ENCODE data around the gene TMEM117. TPM values are rescaled to one million over a fixed set of nuclear protein-coding genes. Genes with fewer than 3 reads are reported as not detected.
"Not testable (repeated sequence)": the region's sequence is repeated elsewhere in the genome, so short reads cannot be mapped to it uniquely, and the experiment has no call there.

TMEM117 gene
- total RNA-seq, 2 experiments from 2014 or later, result 1.6 to 1.7 TPM

DNA sequence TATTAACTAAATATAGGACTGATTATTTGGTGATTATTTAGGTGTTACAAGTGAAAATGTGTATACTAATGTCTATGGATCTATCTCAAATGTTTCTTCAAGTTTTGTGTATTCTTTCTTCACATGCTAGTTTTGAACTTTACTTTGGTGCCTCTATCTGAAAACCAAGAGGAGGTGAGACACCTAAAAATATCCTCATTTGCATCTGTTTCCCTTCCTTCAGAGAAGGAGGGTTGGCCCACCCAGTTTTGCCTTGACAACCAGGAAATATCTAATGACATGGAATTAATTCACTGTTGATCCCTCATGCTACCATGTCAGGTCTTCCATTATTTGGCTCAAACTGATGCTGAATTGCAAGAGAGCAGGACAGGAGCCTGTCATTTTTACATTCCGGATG, 539.8 kb downstream of the TMEM117 start:
- DNase-seq, result no peak
- H3K9me3 Mint-ChIP-seq, result no peaks in the 10 kb centered on the region
- no peaks in the 10 kb centered on the region for H3K36me3 Mint-ChIP-seq (ENCODE audit: low read depth)
- no peaks in the 10 kb centered on the region for H3K4me1 Mint-ChIP-seq
- ChIA-PET POLR2A (no interaction called here), CTCF (no interaction called here)
- no peaks in the 10 kb centered on the region for H3K27me3 Mint-ChIP-seq
- H3K4me3 Mint-ChIP-seq, result no peak overlapping the region
- no peak overlapping the region for H3K27ac Mint-ChIP-seq

DNA sequence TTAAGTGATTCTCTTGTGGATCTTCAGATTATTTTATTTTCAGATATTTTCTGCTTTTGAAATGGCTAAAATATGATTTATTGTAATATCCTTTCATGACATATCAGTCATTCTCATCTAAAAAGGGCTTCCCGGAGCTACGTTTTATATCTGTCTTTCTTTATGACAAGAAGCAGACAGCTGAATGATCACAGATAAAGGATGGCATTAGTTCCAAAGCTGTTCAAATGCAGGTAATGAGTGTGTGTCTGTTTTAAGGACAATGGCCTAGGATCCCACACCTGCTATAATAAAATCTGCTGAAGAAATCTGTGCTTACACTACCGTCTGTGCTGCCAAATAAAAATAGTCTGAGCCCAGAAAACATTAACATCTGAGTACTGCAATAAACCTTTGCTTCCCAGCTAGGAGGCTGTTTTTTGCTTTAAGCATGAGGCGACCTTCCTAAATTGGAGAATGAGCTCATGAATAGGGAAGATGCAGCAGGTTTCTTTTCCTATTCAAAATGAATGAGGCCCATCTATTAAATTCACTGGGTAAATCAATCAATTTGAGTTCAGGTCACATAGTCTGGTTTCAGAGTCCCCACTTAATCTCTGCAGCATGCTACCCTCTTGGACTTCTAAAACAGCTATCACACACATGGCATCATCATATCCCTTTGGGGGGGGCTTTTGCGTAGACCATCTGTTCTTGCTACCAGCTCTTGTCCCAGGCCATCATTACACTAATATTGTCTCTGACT, 541.7 kb downstream of the TMEM117 start:
- Mint-ChIP-seq H3K27ac (no peak overlapping the region), H3K4me3 (no peak overlapping the region), H3K9me3 (no peaks in the 10 kb centered on the region), H3K4me1 (no peaks in the 10 kb centered on the region), H3K27me3 (no peaks in the 10 kb centered on the region), H3K36me3 (ENCODE audit: low read depth) (no peaks in the 10 kb centered on the region)
- no peak for DNase-seq
- POLR2A ChIA-PET, result no interaction called here
- CTCF ChIA-PET, result no interaction called here

DNA sequence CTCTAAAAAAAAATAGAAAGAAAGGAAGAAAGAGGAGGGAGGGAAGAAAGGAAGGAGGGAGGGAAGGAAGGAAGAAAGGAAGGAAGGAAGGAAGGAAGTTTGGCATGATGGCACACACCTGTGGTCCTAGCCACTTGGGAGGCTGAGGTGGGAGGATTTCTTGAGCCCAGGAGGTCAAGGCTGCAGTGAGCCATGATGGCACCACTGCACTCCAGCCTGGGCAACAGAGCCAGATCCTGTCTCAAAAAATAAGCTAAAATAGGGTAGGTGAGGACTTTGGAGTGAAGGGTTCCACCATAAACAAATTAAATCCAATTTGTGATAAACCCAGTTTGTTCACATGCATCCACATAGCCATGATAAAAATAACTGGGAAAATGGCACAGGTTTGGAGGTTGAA, 543.2 kb downstream of the TMEM117 start:
- H3K4me1 Mint-ChIP-seq; H3K4me3 Mint-ChIP-seq; DNase-seq; H3K27ac Mint-ChIP-seq; CTCF ChIA-PET; H3K9me3 Mint-ChIP-seq; H3K27me3 Mint-ChIP-seq; H3K36me3 Mint-ChIP-seq (ENCODE audit: low read depth); POLR2A ChIA-PET: not testable (repeated sequence)

DNA sequence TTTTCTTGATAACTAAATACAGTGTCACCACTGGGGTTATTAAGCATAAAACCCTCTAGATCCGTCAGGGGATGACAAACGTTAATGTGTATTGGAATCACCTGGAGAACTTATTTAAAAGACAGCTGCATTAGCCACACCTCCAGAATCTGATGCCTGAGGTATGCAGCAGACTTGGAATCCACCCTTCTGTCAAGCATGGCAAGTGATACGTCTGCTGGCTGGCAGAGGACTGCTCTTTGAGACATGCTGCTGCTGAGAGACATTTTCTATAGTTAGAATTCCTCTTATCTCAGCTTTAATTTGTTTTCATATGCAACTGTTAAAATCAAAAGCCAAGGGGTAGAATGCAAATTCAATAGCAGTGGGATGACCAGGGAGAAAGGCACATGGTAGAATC, 544.0 kb downstream of the TMEM117 start:
- POLR2A ChIA-PET, result no interaction called here
- no peaks in the 10 kb centered on the region for H3K9me3 Mint-ChIP-seq
- no peak overlapping the region for H3K4me3 Mint-ChIP-seq
- no peak for DNase-seq
- H3K27me3 Mint-ChIP-seq, result no peaks in the 10 kb centered on the region
- H3K4me1 Mint-ChIP-seq, result no peaks in the 10 kb centered on the region
- no peak overlapping the region for H3K27ac Mint-ChIP-seq
- no peaks in the 10 kb centered on the region for H3K36me3 Mint-ChIP-seq (ENCODE audit: low read depth)
- CTCF ChIA-PET, result no interaction called here

DNA sequence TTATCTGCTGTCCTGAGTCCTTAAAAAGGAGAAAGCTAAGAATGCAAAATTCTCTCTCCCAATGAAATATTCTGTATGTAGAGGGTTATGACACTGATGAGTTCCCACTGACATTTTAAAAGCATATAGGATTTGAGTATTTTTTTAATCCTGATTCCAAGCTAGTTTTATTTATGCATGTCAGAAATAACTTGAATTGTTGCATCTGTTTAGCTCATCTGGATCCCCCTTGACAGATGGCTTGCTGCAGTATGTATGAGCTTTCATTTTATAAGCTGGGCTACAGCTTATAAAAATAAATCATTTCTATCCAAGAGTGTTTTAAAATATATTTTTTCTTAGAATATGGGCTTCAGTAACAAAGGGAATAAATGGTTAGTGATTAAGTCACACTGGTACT, 545.0 kb downstream of the TMEM117 start:
- no peak overlapping the region for H3K27ac Mint-ChIP-seq
- DNase-seq, result no peak
- H3K27me3 Mint-ChIP-seq, result no peaks in the 10 kb centered on the region
- H3K4me3 Mint-ChIP-seq, result no peak overlapping the region
- H3K9me3 Mint-ChIP-seq, result no peaks in the 10 kb centered on the region
- H3K36me3 Mint-ChIP-seq (ENCODE audit: low read depth), result no peaks in the 10 kb centered on the region
- ChIA-PET POLR2A (no interaction called here), CTCF (no interaction called here)
- no peaks in the 10 kb centered on the region for H3K4me1 Mint-ChIP-seq

DNA sequence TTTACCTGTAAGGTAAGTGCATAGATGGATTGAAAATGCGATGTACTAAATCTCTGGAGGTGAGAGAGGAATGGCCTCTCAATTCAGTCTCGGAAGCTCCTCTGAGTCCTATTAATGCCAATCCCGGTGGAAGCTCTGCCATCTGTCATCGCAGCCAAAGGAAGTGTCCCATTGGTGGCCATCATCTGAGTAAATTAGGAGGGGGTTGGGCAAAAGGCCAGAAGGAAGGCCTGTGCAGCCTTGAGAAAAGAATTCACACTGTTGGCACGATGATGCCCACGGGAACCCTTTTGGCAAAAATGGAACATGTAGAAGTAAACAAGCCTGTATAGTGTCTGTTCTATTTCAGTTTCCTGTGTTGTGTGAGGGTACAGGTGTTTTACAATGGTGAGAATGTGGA, 545.5 kb downstream of the TMEM117 start:
- H3K27ac Mint-ChIP-seq, result no peak overlapping the region
- POLR2A ChIA-PET, result no interaction called here
- H3K27me3 Mint-ChIP-seq, result no peaks in the 10 kb centered on the region
- CTCF ChIA-PET, result no interaction called here
- no peaks in the 10 kb centered on the region for H3K36me3 Mint-ChIP-seq (ENCODE audit: low read depth)
- no peak for DNase-seq
- no peaks in the 10 kb centered on the region for H3K9me3 Mint-ChIP-seq
- no peaks in the 10 kb centered on the region for H3K4me1 Mint-ChIP-seq
- no peak overlapping the region for H3K4me3 Mint-ChIP-seq

DNA sequence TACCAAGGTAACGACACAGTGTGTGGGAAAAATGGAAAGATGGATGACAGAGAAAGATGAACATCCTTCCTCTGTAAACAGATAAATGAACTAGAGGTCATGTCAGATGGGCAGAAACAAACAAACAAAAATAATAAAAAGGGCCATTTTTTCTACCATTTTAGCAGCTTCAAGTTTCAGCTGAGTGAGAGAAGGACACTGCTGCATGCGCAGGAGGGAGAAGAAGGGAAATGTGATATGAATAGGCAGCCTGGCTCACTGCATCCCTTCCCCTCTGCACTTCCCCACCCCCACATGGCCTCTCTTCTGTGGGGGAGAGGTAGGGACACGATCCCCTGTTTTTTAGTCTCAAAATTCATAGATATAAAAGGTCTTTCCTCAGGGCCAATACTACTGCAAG, 548.3 kb downstream of the TMEM117 start:
- no peaks in the 10 kb centered on the region for H3K9me3 Mint-ChIP-seq
- no peaks in the 10 kb centered on the region for H3K27me3 Mint-ChIP-seq
- H3K36me3 Mint-ChIP-seq (ENCODE audit: low read depth), result no peaks in the 10 kb centered on the region
- no peaks in the 10 kb centered on the region for H3K4me1 Mint-ChIP-seq
- ChIA-PET CTCF (no interaction called here), POLR2A (no interaction called here)
- no peak overlapping the region for H3K27ac Mint-ChIP-seq
- H3K4me3 Mint-ChIP-seq, result no peak overlapping the region
- DNase-seq, result no peak

DNA sequence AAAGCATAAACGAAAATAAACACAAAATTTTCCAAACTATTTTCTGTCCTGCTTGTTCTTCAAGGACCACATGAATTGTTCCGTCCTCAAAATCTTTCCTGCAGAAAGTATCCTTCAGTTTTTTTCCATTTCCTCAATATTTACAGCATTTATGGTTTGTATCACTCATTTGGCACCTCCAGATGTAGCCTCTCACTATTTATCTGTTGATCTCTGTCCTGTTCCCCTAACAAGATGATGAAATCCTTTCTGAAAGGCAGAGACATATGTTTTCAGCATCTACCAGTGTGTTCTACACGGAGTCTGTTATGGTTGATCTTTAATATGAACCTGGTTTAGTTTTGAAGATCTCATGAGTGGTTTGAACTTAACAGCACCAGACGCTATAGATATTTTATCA, 550.1 kb downstream of the TMEM117 start:
- DNase-seq, result no peak
- H3K4me3 Mint-ChIP-seq, result no peak overlapping the region
- no peaks in the 10 kb centered on the region for H3K4me1 Mint-ChIP-seq
- H3K9me3 Mint-ChIP-seq, result no peaks in the 10 kb centered on the region
- H3K36me3 Mint-ChIP-seq (ENCODE audit: low read depth), result no peaks in the 10 kb centered on the region
- H3K27ac Mint-ChIP-seq, result no peak overlapping the region
- H3K27me3 Mint-ChIP-seq, result no peaks in the 10 kb centered on the region
- ChIA-PET POLR2A (no interaction called here), CTCF (no interaction called here)

DNA sequence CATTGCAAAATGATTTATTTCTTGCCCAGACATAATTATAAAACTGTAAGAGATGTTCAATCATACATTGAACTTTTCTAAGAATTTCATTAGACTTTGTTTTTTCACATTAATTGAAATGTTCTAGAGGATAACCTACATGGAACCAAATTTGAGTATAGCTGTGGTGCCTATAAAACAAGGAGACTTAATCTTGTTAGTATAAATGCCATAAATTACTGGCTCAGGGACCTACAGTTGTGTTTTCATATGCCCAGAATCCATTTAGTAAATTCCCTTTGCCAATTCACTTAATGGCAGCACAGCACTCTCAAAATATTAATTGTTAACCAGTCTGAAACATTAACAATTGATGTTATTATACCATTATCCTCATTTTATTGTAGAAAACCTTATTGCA, 551.7 kb downstream of the TMEM117 start:
- no peaks in the 10 kb centered on the region for H3K9me3 Mint-ChIP-seq
- no peak for DNase-seq
- no peaks in the 10 kb centered on the region for H3K4me1 Mint-ChIP-seq

DNA sequence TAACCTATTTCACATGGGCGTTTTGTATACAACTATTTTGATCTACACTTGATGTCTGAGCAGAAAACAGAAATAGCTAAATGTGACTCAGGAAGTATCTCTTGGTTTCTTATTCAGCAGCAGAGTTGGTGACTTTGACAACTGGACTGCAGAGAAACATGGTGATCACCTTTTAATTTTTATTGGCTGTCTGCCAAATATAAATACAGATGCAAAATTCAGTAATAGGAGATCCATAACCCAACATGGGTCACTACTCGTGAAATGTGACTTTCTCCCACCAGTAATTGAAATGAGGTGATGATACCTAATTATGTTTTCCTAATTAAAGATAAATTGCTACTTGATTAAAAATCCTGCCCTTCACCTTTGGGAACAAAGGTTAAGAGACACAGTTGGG, 553.2 kb downstream of the TMEM117 start:
- DNase-seq, result no peak
- Mint-ChIP-seq H3K4me1 (no peaks in the 10 kb centered on the region), H3K4me3 (no peak overlapping the region), H3K9me3 (no peaks in the 10 kb centered on the region), H3K36me3 (ENCODE audit: low read depth) (no peaks in the 10 kb centered on the region), H3K27ac (no peak overlapping the region), H3K27me3 (no peaks in the 10 kb centered on the region)
- ChIA-PET CTCF (no interaction called here), POLR2A (no interaction called here)

More for the DNA sequence above, 551.7 kb downstream of the TMEM117 start:
- Mint-ChIP-seq H3K27ac (no peak overlapping the region), H3K4me3 (no peak overlapping the region), H3K36me3 (ENCODE audit: low read depth) (no peaks in the 10 kb centered on the region), H3K27me3 (no peaks in the 10 kb centered on the region)
- POLR2A ChIA-PET, result no interaction called here
- CTCF ChIA-PET, result no interaction called here

DNA sequence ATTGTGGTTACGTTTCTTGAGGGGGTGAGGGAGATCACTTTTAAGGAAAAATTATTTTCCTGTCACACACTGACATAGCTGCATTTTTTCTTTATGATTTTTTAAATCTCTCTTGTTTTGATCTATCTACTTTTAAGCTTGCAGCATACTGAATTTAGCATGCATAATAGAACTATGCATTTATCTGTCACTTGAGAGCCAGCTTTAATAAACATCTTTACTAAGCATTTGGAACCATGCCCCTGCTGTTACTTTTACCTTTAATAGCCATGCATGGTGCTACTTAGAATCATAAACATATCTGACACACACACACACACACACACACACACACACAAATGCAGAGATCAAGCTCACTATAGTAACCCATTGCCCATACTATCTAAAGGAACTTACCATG, 554.0 kb downstream of the TMEM117 start:
- H3K4me3 Mint-ChIP-seq, result no peak overlapping the region
- POLR2A ChIA-PET, result no interaction called here
- no peak for DNase-seq

DNA sequence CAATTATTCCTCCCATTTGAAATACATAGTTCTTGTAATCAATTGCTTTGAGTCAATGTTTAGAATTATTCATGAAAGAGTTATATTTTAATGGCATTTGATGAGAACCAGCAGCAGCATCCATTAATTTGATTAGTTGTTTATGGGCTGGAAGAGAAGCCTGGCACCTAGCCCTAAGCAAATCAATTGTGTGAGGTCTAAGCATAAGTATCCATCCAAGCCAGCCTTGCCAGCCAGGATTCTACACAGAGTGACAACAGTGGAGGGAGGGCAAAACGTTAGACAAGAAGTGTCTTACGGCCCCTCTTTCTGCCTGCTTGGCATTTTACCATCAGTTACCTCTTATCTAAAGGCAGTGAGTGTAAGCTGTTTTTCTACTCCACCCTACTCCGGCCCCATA, 561.8 kb downstream of the TMEM117 start:
- H3K9me3 Mint-ChIP-seq, result no peaks in the 10 kb centered on the region
- CTCF ChIA-PET, result no interaction called here
- DNase-seq, result no peak
- no peaks in the 10 kb centered on the region for H3K27me3 Mint-ChIP-seq
- POLR2A ChIA-PET, result no interaction called here
- H3K4me3 Mint-ChIP-seq, result no peak overlapping the region
- no peaks in the 10 kb centered on the region for H3K4me1 Mint-ChIP-seq
- no peak overlapping the region for H3K27ac Mint-ChIP-seq
- H3K36me3 Mint-ChIP-seq (ENCODE audit: low read depth), result no peaks in the 10 kb centered on the region

More for the DNA sequence above, 554.0 kb downstream of the TMEM117 start:
- no peaks in the 10 kb centered on the region for H3K9me3 Mint-ChIP-seq
- CTCF ChIA-PET, result interaction anchor here (0.7 kb wide), 1 partner anchor 11 kb away, joined by 4 read pairs; no protein-coding TSS in a partner anchor
- no peaks in the 10 kb centered on the region for H3K27me3 Mint-ChIP-seq
- H3K27ac Mint-ChIP-seq, result no peak overlapping the region
- H3K36me3 Mint-ChIP-seq (ENCODE audit: low read depth), result no peaks in the 10 kb centered on the region
- no peaks in the 10 kb centered on the region for H3K4me1 Mint-ChIP-seq

DNA sequence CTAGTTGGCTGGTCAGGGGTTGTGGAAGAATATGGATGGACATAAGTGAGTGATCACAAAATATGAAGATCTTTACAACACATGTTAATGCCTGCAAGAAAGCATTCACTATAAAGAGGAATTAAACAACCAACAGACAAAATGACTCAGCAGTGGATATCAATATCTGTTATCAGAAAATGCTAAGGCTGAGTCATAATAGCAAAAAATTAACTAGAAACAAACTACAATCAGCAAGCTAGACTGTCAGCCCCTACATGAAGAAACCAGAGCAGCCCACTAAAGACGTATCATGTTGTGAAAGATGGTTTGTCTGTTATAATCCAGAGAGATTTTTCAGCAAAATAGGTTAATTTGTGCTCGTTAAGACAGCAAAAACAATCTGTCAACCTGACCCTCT, 567.3 kb downstream of the TMEM117 start:
- Mint-ChIP-seq H3K27me3 (peaks cover 1% of the 10 kb centered on the region), H3K9me3 (no peaks in the 10 kb centered on the region), H3K4me1 (no peaks in the 10 kb centered on the region), H3K4me3 (no peak overlapping the region), H3K36me3 (ENCODE audit: low read depth) (no peaks in the 10 kb centered on the region), H3K27ac (no peak overlapping the region)
- ChIA-PET POLR2A (no interaction called here), CTCF (no interaction called here)
- DNase-seq, result no peak

DNA sequence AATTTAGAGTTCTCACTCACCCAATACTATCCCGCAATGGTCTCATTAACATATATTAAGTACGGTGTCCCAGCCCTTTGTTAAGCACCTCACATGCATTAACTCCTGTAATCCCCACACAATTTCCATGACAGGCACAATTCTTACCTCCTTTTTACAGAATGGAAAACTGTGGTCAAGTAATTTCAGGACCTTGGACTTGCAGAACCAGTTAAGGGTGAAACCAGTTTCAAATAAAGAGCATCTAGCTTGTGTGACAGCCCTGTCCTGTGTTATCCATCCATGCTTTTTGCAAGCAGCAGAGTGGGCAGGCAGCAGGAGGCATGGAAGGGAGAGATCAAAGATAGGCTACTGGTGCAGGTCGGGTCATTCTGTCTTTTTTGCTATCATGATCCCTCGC, 569.4 kb downstream of the TMEM117 start:
- Mint-ChIP-seq H3K9me3 (no peaks in the 10 kb centered on the region), H3K27me3 (peaks cover 1% of the 10 kb centered on the region), H3K36me3 (ENCODE audit: low read depth) (no peaks in the 10 kb centered on the region), H3K27ac (no peak overlapping the region), H3K4me1 (no peaks in the 10 kb centered on the region), H3K4me3 (no peak overlapping the region)
- DNase-seq, result no peak
- ChIA-PET POLR2A (no interaction called here), CTCF (no interaction called here)

DNA sequence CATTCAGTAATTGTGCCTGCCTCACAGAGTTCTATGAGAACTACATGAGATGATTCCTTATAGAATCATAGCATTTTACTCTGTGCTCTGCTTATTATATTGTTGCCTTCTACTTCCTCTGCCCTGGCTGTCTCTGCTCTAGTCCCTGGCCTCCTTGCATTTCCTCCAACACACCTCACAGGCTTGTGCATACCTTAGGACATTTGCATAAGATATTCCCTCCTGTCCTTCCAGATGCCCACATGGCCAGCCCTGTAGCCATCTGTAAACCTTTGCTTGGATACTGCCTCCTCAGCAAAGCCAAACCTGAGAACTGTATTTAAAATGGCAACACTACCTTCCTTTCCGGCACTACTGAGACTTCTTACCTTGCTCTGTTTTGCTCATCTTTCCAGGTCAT, 586.7 kb downstream of the TMEM117 start:
- ChIA-PET CTCF (no interaction called here), POLR2A (no interaction called here)
- no peaks in the 10 kb centered on the region for H3K27me3 Mint-ChIP-seq
- H3K36me3 Mint-ChIP-seq (ENCODE audit: low read depth), result no peaks in the 10 kb centered on the region
- H3K27ac Mint-ChIP-seq, result no peak overlapping the region
- no peak overlapping the region for H3K4me3 Mint-ChIP-seq
- no peaks in the 10 kb centered on the region for H3K4me1 Mint-ChIP-seq
- DNase-seq, result no peak
- no peaks in the 10 kb centered on the region for H3K9me3 Mint-ChIP-seq
